ENCODE data around the gene KDSR. TPM values are rescaled to one million over a fixed set of nuclear protein-coding genes. Genes with fewer than 3 reads are reported as not detected.

Gene KDSR
- total RNA-seq, 1 donor from 2014 or later = 15.3 TPM

GRCh38 chr18:63329431-63330145, 37.4 kb downstream of the KDSR start:
- CTCF ChIA-PET = interaction anchor here (1.5 kb wide), 1 partner anchor 9 kb away, joined by 3 read pairs; no protein-coding TSS in a partner anchor
- DNase-seq = no peak
- no peak for ATAC-seq (ENCODE audit: low read depth)
- intact Hi-C loops (cut with micrococcal nuclease) = no loop called here
- Mint-ChIP-seq H3K9me3 (no peaks in the 10 kb centered on the region), H3K27ac (no peak overlapping the region), H3K4me1 (no peaks in the 10 kb centered on the region), H3K36me3 (ENCODE audit: low read depth) (peaks cover 22% of the 10 kb centered on the region), H3K27me3 (no peaks in the 10 kb centered on the region), H3K4me3 (no peak overlapping the region)
- no peak for TF ChIP-seq CTCF (IDR thresholded peaks at IDR 0.05)
- POLR2A ChIA-PET = no interaction called here

GRCh38 chr18:63326011-63326410, 41.0 kb downstream of the KDSR start:
- H3K27me3 Mint-ChIP-seq = no peaks in the 10 kb centered on the region
- H3K4me1 Mint-ChIP-seq = peaks cover 20% of the 10 kb centered on the region
- intact Hi-C loops (cut with micrococcal nuclease) = no loop called here
- H3K36me3 Mint-ChIP-seq (ENCODE audit: low read depth) = peaks cover 2% of the 10 kb centered on the region
- POLR2A ChIA-PET = no interaction called here
- H3K27ac Mint-ChIP-seq = no peak overlapping the region
- ATAC-seq (ENCODE audit: low read depth) (no peak), DNase-seq (no peak)
- H3K4me3 Mint-ChIP-seq = no peak overlapping the region
- CTCF ChIA-PET = interaction anchor here (0.6 to 11.8 kb wide), 5 partner anchors 13 to 307 kb away, joined by 3 to 166 read pairs (median 6); no protein-coding TSS in a partner anchor
- TF ChIP-seq CTCF (IDR thresholded peaks at IDR 0.05) = no peak
- no peaks in the 10 kb centered on the region for H3K9me3 Mint-ChIP-seq

- Mint-ChIP-seq H3K9me3 (no peaks in the 10 kb centered on the region), H3K27me3 (no peaks in the 10 kb centered on the region), H3K36me3 (ENCODE audit: low read depth) (peaks cover 2% of the 10 kb centered on the region), H3K4me1 (peaks cover 24% of the 10 kb centered on the region), H3K4me3 (no peak overlapping the region), H3K27ac (no peak overlapping the region)
- DNase-seq (no peak), ATAC-seq (ENCODE audit: low read depth) (no peak)
- ChIA-PET POLR2A (no interaction called here), CTCF (interaction anchor here (0.8 to 11.8 kb wide), 5 partner anchors 14 to 330 kb away, joined by 3 to 166 read pairs (median 9); no protein-coding TSS in a partner anchor)
- TF ChIP-seq CTCF (IDR thresholded peaks at IDR 0.05) = no peak
- intact Hi-C loops (cut with micrococcal nuclease) = no loop called here
These were observed 41.8 kb downstream of the KDSR start for GRCh38 chr18:63325086-63325686.

GRCh38 chr18:63322908-63323634, 43.9 kb downstream of the KDSR start:
- ChIA-PET CTCF (interaction anchor here (0.6 to 11.8 kb wide), 22 partner anchors 11 to 309 kb away, joined by 3 to 166 read pairs (median 4); no protein-coding TSS in a partner anchor), POLR2A (interaction anchor here (0.9 to 7.1 kb wide), 4 partner anchors 116 to 306 kb away, joined by 3 to 162 read pairs (median 6); no protein-coding TSS in a partner anchor)
- Mint-ChIP-seq H3K27ac (peak overlapping the region; percentile 19), H3K27me3 (no peaks in the 10 kb centered on the region), H3K9me3 (no peaks in the 10 kb centered on the region), H3K4me1 (peaks cover 24% of the 10 kb centered on the region), H3K36me3 (ENCODE audit: low read depth) (peaks cover 14% of the 10 kb centered on the region), H3K4me3 (peak overlapping the region; percentile 13)
- DNase-seq (no peak), ATAC-seq (ENCODE audit: low read depth) (no peak)
- intact Hi-C loops (cut with micrococcal nuclease) = loop anchor here (1.0 to 5.0 kb wide), 8 partner anchors 114 to 801 kb away; partner anchors contain the start of genes PHLPP1 and ZCCHC2
- no peak for TF ChIP-seq CTCF (IDR thresholded peaks at IDR 0.05)
